Dermis microvascular lymphatic vessel endothelial cell (primary cell): Measurements from ENCODE around the gene CYB5B. TPM values are rescaled to one million over a fixed set of nuclear protein-coding genes. Genes with fewer than 3 reads are reported as not detected.

ENCODE experiments used
- DNase-seq, 2 donors: peaks; one replicate each; pipeline versions ENCODE4 v3.0.0 to v3.0.0-alpha.2; 2010; ENCODE audit warnings: low read depth in 2 of 2
- total RNA-seq: library from RNA; depleted of rRNA; stranded (reverse); fragments of >200 nt; gene quantifications from 2 replicates; pipeline ENCODE4 v1.2.1, GENCODE V29; 2014

Gene CYB5B, protein sequence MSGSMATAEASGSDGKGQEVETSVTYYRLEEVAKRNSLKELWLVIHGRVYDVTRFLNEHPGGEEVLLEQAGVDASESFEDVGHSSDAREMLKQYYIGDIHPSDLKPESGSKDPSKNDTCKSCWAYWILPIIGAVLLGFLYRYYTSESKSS
- 92.6 and 105 TPM in 2 replicates for total RNA-seq

GRCh38 chr16:69424053-69424934 is at the start of gene CYB5B:
CYB5B (plus strand) TSS chr16:69424619; CDS start chr16:69424684, 65 bp downstream.
- peak; percentile 88 to 99 for DNase-seq

DNA sequence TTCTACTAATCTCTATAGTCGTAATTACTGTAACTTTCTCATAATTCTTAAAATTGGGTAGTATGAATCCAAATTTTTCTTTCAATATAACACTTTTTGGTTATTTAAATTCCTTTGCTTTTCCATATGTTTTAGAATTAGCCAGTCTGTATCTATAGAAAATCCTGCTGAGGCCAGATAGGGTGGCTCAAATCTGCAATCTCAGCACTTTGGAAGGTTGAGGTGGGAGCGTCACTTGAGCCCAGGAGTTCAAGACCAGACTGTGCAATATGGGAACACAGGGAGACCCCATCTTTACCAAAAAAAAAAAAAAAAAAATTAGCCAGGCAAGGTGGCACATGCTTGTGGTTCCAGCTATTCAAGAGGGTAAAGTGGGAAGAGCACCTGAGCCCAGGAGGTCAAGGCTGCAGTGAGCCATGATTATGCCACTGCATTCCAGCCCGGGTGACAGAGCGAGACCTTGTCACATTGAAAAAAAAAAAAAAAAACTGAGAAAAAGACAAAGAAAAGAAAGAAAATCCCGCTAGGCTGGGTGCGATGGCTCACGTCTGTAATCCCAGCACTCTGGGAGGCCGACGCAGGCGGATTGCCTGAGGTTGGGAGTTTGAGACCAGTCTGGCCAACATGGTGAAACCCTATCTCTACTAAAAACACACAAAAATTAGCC is 47.9 kb upstream of the CYB5B start:
- no peak for DNase-seq

DNA sequence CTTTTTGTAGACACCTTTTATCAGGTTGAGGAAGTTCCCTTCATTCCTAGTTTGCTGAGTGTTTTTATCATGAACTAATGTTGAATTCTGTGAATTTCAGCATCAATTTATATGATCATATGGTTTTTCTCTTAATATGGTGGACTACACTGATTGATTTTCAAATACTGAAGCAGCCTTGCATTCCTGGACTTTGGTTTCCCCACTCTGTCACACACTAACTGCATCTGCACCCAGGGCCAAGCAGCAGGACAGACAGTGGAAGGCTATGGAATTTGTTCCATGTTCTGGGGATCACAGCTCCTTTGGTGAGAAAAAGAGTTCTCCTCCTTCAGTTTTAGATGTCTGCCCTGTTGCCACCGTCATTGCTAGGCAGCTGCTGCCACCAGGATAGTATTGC is 46.4 kb upstream of the CYB5B start:
- no peak for DNase-seq

- DNase-seq, result peak in 1 of 2 donors; percentile 56
These were observed 45.7 kb upstream of the CYB5B start for GRCh38 chr16:69378760-69379159.

DNA sequence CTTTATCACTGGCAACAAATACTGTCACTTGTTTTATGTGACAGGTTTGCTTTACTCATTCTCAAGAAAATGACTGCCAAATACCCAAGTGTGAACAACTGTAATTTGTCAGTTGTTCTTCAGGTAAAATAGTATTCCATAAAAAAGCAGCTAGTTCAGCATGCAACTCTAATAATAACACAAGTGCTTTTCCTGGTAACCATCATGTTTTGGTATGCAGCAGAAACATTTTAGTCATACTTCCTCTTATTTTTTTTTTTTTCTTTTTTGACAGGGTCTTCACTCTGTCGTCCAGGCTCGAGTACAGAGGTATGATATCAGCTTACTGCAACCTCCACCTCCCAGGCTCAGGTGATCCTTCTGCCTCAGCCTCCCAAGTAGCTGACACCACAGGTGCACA is 43.2 kb upstream of the CYB5B start:
- DNase-seq, result peak; percentile 82 to 86

DNA sequence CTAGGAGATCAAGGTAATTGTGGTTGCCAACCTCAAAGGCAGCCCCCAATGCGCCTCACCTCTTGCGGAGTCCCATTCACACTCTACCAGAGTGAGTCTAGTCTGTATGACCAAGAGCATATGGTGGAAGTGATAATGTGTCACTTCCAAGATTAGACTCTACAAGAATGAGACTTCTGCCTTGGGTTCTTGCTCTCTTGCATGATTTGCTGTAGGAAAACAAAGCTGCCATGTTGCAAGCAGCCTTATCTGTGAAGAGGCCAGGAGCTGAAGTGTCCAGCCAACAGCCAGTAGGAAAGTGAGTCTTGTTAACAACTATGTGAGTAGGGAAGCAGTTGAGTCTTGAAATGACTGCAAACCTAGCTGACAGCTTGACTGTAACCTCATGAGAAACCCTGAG is 42.0 kb upstream of the CYB5B start:
- no peak for DNase-seq

GRCh38 chr16:69384974-69385373 is 39.4 kb upstream of the CYB5B start:
- no peak for DNase-seq

- no peak for DNase-seq
These were observed 37.8 kb upstream of the CYB5B start for GRCh38 chr16:69386596-69386995.

DNA sequence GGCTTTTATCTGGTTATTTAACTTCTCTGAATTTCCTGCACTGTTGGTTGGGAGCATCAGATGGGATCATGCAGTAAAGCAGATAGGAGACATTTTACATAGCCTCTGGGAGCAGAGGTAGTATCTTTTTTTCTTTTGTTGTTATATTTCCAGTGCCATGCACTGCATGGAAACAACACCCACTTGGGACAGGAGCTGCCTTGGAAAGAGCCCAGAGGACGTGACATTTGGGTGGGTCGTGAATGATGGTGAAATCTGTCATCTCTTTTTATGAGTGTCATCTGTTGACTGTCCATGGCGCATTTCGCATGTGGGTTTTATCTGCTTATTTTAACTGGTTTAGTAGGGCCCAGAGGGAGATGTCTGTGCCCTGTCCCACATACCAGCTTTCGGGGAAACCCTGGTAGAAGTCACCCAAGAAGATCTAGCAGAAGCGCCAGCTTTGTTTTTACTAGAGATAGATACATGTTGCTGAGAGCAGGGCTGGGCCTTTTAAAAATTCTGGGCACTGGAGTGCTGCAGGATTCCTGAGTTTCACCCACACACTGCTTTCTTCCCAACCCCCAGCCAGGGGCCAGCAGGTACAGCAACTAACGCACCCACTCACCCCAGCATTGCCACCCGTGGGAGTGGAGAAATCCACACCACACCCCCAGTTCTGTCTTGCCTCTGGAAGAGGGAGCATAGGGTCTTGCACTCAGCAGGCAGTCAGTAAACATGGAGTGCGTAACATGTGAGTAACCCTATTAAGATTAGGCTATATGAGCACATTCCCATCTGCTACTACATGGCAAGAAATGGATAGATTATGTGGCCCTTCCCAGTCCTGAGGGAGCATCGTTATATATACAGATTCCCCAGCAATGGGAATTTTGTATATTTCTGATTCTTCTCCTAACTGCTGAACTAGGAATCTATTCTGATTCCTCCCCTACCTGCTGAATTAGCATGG is 30.2 kb upstream of the CYB5B start:
- no peak for DNase-seq

- DNase-seq, result no peak
These were observed 28.6 kb upstream of the CYB5B start for GRCh38 chr16:69395859-69396186.

DNA sequence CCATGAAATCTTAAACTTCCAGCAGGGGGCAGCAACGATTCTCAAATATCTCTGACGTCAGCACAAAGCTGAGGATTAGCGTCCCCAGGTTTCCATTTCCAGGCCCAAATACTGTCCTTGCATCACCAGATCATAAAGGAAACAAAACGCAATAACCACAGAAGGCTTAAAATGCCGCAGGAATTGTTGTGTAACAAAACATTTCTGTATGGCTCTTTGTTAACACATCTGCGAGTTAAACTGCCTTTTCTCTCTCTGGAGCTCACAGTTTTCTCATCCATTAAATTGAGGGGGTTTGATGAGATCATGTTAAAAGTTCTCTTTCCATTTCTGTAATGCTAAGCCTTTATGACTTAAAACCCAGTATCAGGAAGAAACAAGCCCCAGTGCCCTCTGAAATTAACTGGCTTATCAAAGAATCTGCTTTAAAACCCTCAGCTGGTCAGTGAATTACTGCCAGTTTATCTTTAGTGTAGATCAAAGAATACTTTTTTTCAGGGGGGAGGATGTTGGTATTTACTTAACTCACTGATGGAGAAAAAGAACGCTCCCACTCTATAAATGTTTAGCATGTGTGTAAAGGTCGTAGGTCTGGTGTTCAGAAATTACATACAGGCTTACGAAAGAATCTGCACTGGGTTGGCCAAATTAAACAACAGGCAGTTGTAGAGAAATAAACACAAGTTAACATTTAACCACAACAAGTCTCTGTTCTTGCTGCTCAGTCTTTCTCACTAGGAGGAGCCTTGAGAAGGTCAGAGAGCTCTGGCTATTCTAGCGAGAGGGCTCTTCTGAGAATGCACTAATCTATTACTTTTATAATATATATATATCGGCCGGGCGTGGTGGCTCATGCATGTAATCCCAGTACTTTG is 28.0 kb upstream of the CYB5B start:
- DNase-seq, result peak; percentile 90 to 93

DNA sequence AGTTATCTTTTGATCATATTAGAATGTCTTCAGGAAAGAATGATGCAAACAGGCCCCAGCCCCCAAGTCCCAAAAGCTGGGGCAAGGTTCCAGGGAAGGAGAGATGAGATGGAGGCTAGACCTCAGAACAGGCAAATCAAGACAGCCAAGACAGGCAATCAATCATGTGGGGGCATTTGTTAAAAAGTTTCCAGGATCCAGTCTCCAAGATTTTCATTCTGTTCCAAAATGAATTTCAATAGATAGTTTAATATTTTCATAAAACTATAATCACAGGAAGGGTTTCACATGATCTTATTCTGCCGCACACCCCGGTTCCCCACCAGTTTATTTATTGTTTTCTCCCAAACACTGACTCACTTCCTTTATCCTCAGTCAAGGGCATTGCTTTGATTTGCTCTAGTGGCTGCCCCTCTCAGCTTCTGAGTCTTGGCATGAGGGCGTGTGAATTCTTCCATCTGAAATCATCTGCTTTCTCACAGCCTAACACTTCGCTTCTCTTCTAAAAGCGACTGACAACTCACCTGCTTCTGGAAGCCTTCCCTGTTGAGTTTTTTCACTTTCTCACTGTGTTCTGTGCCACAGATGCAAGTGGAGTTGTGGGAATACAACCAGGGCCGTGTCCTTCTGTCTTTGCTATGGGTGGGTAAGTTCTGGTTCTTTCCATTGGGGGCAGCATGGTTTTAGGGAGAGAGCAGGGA is 26.4 kb upstream of the CYB5B start:
- peak; percentile 81 to 90 for DNase-seq

- DNase-seq, result peak in 1 of 2 donors; percentile 78
These were observed 25.1 kb upstream of the CYB5B start for GRCh38 chr16:69399361-69399760.

GRCh38 chr16:69402439-69402838 is 22.0 kb upstream of the CYB5B start:
- DNase-seq, result no peak

DNA sequence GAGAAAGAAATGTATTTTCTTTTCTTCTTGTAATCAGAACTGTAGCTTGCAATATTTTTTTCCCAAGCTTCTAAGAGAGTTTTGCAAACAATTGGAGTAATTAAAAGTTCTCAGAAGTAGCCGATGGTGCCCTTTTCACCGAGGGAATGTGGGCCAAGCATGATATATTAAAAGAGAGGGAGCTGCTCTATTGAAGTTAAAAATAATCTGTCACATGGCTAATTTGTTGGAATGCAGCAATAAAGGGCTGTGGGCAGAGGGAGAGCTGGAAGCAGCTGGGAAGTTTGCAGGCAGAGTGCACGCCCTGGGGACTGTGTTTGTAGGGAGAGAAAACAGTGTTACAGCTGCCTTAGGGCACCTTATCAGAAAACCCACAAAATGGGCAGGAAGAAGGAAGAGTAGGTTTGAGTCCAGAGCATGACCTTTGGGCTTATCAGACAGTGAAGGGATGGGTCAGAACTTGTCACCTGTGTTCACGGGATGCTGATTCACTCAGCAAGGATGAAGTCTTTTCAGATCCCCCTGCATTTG is 20.1 kb upstream of the CYB5B start:
- peak; percentile 90 to 96 for DNase-seq

DNA sequence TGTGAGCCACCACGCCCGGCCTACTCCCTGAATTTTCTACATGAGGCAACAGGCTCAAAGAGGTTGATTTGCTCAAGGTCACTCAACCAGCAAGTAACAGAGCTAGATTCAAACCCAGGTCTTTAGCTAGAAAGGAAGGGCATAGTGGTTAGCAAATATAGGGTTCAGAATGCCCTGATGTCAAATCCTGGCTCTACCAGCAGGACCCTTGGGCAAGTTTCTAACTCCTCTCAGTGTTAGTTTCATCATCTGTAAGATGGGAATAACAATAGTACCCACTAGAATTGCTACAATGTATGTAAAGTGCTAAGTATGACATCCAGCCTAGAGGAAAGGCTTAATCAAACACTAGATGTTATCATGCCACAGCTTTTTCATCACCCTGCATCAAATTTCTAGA is 19.1 kb upstream of the CYB5B start:
- DNase-seq, result no peak

GRCh38 chr16:69405757-69406156 is 18.7 kb upstream of the CYB5B start:
- DNase-seq, result no peak

- DNase-seq, result no peak
These were observed 17.6 kb upstream of the CYB5B start for GRCh38 chr16:69406780-69407331.

DNA sequence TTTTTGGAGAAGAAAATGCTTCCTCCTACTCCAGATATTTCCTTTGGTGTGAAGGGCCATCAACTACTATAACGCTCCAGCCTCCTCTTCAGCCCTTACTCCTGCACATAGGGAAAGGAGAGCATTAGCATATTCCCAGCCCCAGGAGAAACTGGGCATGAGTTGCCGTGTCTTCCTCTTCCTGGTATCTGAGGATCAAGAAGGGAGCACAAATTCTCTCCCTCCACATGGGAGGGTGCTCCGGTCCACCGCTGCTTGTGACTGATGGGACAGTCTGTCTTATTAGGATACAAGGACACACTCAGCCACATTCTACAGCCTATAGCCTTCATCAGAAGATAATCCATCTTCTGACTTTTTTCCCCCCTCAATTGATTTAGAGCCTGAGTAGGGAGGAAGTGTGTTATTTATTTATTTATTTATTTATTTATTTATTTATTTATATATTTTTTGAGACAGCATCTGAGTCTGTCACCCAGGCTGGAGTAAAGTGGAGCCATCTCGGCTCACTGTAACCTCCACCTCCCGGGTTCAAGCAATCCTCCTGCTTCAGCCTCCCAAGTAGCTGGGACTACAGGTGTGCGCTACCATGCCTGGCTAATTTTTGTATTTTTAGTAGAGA is 16.6 kb upstream of the CYB5B start:
- DNase-seq, result no peak
